SH-SY5Y (cell line): Measurements from ENCODE around the gene IGSF23.

Source experiments
- GATA2 ChIP-seq: IDR thresholded peaks from 2 replicates; pipeline ENCODE4 v1.6.1; 2011; ENCODE audit warnings: mild to moderate bottlenecking, low read depth, low read length
- GATA3 ChIP-seq: IDR thresholded peaks from 2 replicates; pipeline ENCODE4 v1.6.1; 2011; ENCODE audit warnings: low read depth, mild to moderate bottlenecking, low read length, moderate library complexity

GRCh38 chr19:44641501-44642265 is 28.3 kb downstream of the IGSF23 start:
- no peak for TF ChIP-seq GATA2
- no peak for TF ChIP-seq GATA3
